Measurements from ENCODE around the gene SERPINB10. TPM values are rescaled to one million over a fixed set of nuclear protein-coding genes. Genes with fewer than 3 reads are reported as not detected.

SERPINB10 gene
- total and polyA plus RNA-seq, 4 donors: 0.63 to 0.96 (median 0.64) TPM; not detected in 1

- no peak overlapping the region for H3K27ac ChIP-seq (ENCODE audit: low read depth in 1 of 2, low read length in 1 of 2)
- no peak for ATAC-seq (ENCODE audit: insufficient read depth, low FRiP score)
- H3K36me3 ChIP-seq (ENCODE audit: control insufficient read depth in 4 of 4, insufficient read depth in 4 of 4, low read length in 4 of 4): no peaks in the 10 kb centered on the region
- WGBS, 2 donors: 94 to 97% methylated on average over 2 of the region's 2 CpGs
- H3K4me3 ChIP-seq: no peak overlapping the region
- TF ChIP-seq, protein P1, sequence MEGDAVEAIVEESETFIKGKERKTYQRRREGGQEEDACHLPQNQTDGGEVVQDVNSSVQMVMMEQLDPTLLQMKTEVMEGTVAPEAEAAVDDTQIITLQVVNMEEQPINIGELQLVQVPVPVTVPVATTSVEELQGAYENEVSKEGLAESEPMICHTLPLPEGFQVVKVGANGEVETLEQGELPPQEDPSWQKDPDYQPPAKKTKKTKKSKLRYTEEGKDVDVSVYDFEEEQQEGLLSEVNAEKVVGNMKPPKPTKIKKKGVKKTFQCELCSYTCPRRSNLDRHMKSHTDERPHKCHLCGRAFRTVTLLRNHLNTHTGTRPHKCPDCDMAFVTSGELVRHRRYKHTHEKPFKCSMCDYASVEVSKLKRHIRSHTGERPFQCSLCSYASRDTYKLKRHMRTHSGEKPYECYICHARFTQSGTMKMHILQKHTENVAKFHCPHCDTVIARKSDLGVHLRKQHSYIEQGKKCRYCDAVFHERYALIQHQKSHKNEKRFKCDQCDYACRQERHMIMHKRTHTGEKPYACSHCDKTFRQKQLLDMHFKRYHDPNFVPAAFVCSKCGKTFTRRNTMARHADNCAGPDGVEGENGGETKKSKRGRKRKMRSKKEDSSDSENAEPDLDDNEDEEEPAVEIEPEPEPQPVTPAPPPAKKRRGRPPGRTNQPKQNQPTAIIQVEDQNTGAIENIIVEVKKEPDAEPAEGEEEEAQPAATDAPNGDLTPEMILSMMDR (IDR thresholded peaks at IDR 0.05; ENCODE audit: control extremely low read depth, extremely low read depth): no peak
- H3K27me3 ChIP-seq (ENCODE audit: control insufficient read depth in 3 of 3, insufficient read depth in 3 of 3, low read length in 2 of 3): no peaks in the 10 kb centered on the region
- H3K9me3 ChIP-seq (ENCODE audit: control insufficient read depth in 4 of 4, insufficient read depth in 3 of 4, low read length in 3 of 4): no peaks in the 10 kb centered on the region
- DNase-seq: no peak
- H3K9ac ChIP-seq (ENCODE audit: insufficient read depth in 1 of 2, low read length in 2 of 2): no peak overlapping the region
- H3K4me1 ChIP-seq (ENCODE audit: control insufficient read depth in 5 of 5, insufficient read depth in 5 of 5, low read length in 5 of 5): no peaks in the 10 kb centered on the region
These were observed 2.4 kb upstream of the SERPINB10 start for GRCh38 chr18:63905361-63905760.

DNA sequence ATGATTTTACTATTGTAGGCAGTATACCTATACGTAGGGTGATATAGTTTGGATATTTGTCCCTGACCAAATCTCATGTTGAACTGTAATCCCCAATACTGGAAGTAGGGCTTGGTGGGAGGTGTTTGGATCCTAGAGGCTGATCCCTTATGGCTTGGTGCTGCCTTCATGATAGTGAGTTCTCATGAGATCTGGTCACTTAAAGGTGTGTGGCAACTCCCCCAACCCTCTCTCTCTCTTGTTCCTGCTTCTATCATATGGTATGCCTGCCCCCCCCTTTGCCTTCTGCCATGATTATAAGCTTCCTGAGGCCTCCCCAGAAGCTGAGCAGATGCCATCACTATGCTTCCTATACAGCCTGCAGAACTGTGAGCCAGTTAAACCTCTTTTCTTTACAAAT, 1.7 kb upstream of the SERPINB10 start:
- Histone ChIP-seq H3K4me1 (ENCODE audit: control insufficient read depth in 5 of 5, insufficient read depth in 5 of 5, low read length in 5 of 5) (no peaks in the 10 kb centered on the region), H3K27ac (ENCODE audit: low read depth in 1 of 2, low read length in 1 of 2) (no peak overlapping the region), H3K27me3 (ENCODE audit: control insufficient read depth in 3 of 3, insufficient read depth in 3 of 3, low read length in 2 of 3) (no peaks in the 10 kb centered on the region), H3K36me3 (ENCODE audit: control insufficient read depth in 4 of 4, insufficient read depth in 4 of 4, low read length in 4 of 4) (no peaks in the 10 kb centered on the region), H3K9me3 (ENCODE audit: control insufficient read depth in 4 of 4, insufficient read depth in 3 of 4, low read length in 3 of 4) (no peaks in the 10 kb centered on the region), H3K9ac (ENCODE audit: insufficient read depth in 1 of 2, low read length in 2 of 2) (no peak overlapping the region), H3K4me3 (no peak overlapping the region)
- TF ChIP-seq, protein P1 (IDR thresholded peaks at IDR 0.05; ENCODE audit: control extremely low read depth, extremely low read depth): no peak
- no peak for ATAC-seq (ENCODE audit: insufficient read depth, low FRiP score)
- no peak for DNase-seq
- WGBS, 2 donors: 81 to 94% methylated on average over 1 of the region's 1 CpG

- no peak overlapping the region for H3K4me3 ChIP-seq
- no peak overlapping the region for H3K27ac ChIP-seq (ENCODE audit: low read depth in 1 of 2, low read length in 1 of 2)
- DNase-seq (no peak), ATAC-seq (ENCODE audit: insufficient read depth, low FRiP score) (no peak)
- TF ChIP-seq, protein P1 (IDR thresholded peaks at IDR 0.05; ENCODE audit: control extremely low read depth, extremely low read depth): no peak
- 64 to 75% methylated on average over 1 of the region's 1 CpG for WGBS, 2 donors
- no peak overlapping the region for H3K9ac ChIP-seq (ENCODE audit: insufficient read depth in 1 of 2, low read length in 2 of 2)
- H3K27me3 ChIP-seq (ENCODE audit: control insufficient read depth in 3 of 3, insufficient read depth in 3 of 3, low read length in 2 of 3): no peaks in the 10 kb centered on the region
- no peaks in the 10 kb centered on the region for H3K9me3 ChIP-seq (ENCODE audit: control insufficient read depth in 4 of 4, insufficient read depth in 3 of 4, low read length in 3 of 4)
- no peaks in the 10 kb centered on the region for H3K36me3 ChIP-seq (ENCODE audit: control insufficient read depth in 4 of 4, insufficient read depth in 4 of 4, low read length in 4 of 4)
- H3K4me1 ChIP-seq (ENCODE audit: control insufficient read depth in 5 of 5, insufficient read depth in 5 of 5, low read length in 5 of 5): no peaks in the 10 kb centered on the region
These were observed 1.1 kb downstream of the SERPINB10 start for GRCh38 chr18:63908858-63909257.

DNA sequence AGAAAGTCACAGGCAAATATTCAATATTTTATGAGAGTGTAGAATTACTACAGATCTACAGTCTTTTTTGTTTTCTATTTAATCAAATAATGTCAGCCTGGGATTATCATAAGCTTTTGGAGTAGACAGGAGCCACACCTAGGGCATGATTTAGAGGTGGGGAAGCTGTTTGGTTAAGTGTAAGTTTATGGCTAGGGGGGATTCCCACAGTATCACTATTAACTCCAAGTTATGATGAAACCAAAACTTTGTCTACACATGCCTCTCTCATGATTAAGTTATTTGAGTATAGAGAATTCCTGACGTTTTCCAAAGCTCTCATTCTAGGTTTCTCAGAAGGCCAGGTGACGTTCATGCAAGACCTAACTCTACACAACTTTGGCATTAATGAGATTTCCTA, 2.1 kb downstream of the SERPINB10 start:
- Histone ChIP-seq H3K36me3 (ENCODE audit: control insufficient read depth in 4 of 4, insufficient read depth in 4 of 4, low read length in 4 of 4) (no peaks in the 10 kb centered on the region), H3K27me3 (ENCODE audit: control insufficient read depth in 3 of 3, insufficient read depth in 3 of 3, low read length in 2 of 3) (no peaks in the 10 kb centered on the region), H3K9ac (ENCODE audit: insufficient read depth in 1 of 2, low read length in 2 of 2) (no peak overlapping the region), H3K27ac (ENCODE audit: low read depth in 1 of 2, low read length in 1 of 2) (no peak overlapping the region), H3K4me3 (no peak overlapping the region), H3K9me3 (ENCODE audit: control insufficient read depth in 4 of 4, insufficient read depth in 3 of 4, low read length in 3 of 4) (no peaks in the 10 kb centered on the region), H3K4me1 (ENCODE audit: control insufficient read depth in 5 of 5, insufficient read depth in 5 of 5, low read length in 5 of 5) (no peaks in the 10 kb centered on the region)
- no peak for DNase-seq
- TF ChIP-seq, protein P1 (IDR thresholded peaks at IDR 0.05; ENCODE audit: control extremely low read depth, extremely low read depth): no peak
- WGBS, 2 donors: 70 to 72% methylated on average over 2 of the region's 2 CpGs
- no peak for ATAC-seq (ENCODE audit: insufficient read depth, low FRiP score)

Data from lung (tissue), 12 donors.